Urothelium cell line (cell line): ENCODE results near the gene PUS1.
A peak's percentile ranks its signal among the peaks of the same experiment; 100 is the strongest.

Experiments used
- DNase-seq: peaks from one replicate; pipeline ENCODE4 v3.0.0; 2011; ENCODE audit warnings: low spot score, mixed read lengths
- FAIRE-seq: peaks from 2 replicates; lab custom pipeline; 2011; peaks lifted over from hg19 to GRCh38; lab: Jason Lieb, UNC

PUS1 gene

DNA sequence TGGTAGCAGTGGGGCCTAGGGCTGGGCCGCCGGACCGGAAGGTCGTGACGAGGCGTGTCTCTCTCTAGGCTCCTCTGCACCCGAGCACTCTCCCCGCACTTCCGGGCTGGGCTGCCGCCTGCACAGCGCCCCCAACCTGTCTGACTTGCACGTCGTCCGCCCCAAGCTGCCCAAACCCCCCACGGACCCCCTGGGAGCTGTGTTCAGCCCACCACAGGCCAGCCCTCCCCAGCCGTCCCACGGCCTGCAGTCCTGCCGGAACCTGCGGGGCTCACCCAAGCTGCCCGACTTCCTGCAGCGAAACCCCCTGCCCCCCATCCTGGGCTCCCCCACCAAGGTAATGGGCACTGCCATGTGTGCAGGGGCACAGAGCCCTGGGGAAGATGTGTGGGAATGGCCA is 13.3 kb upstream of the PUS1 start:
- no peak for FAIRE-seq
- no peak for DNase-seq

- no peak for FAIRE-seq
- DNase-seq = no peak
Observed at GRCh38 chr12:131916306-131917138, 12.6 kb upstream of the PUS1 start.

GRCh38 chr12:131917139-131917710 is 11.9 kb upstream of the PUS1 start:
- DNase-seq (no peak), FAIRE-seq (no peak)

GRCh38 chr12:131917711-131918306 is 11.3 kb upstream of the PUS1 start:
- DNase-seq = no peak
- no peak for FAIRE-seq

DNA sequence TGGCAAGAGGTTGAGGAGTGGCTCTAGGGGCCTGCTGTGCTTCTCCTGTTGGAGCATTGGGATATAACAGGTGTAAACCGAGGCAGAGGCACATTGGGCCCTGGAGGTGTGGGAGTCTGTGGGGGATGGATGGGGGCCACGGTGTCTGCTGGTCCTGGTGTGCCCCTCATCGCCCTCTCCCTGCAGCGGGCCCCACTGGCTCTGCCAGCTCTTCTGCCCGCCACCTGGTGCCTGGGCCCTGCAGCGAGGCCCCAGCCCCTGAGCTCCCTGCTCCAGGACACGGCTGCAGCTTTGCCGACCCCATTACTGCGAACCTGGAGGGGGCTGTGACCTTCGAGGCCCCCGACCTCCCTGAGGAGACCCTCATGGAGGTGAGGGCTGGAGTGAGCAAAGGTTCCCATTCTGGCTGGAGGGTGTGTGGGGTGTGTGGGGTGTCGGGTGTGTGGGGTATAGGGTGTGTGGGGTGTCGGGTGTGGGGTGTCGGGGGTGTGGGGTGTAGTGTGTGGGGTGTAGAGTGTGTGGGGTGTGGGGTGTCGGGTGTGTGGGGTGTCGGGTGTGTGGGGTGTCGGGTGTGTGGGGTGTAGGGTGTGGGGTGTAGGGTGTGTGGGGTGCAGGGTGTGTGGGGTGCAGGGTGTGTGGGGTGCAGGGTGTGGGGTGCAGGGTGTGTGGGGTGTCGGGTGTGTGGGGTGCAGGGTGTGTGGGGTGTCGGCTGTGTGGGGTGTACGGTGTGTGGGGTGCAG is 10.6 kb upstream of the PUS1 start:
- FAIRE-seq = peak; percentile 30

DNA sequence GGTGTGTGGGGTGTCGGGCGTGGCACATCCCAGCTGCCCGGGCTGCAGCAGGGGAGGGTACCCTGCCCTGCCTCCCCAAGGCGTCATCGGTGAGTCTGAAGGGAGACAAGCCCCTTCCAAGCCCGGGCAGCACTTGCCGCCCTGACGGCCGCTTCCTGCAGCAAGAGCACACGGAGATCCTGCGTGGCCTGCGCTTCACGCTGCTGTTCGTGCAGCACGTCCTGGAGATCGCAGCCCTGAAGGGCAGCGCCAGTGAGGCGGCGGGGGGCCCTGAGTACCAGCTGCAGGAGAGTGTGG is 10.1 kb upstream of the PUS1 start:
- FAIRE-seq (no peak), DNase-seq (no peak)

More for the DNA sequence above, 10.6 kb upstream of the PUS1 start:
- DNase-seq = no peak

DNA sequence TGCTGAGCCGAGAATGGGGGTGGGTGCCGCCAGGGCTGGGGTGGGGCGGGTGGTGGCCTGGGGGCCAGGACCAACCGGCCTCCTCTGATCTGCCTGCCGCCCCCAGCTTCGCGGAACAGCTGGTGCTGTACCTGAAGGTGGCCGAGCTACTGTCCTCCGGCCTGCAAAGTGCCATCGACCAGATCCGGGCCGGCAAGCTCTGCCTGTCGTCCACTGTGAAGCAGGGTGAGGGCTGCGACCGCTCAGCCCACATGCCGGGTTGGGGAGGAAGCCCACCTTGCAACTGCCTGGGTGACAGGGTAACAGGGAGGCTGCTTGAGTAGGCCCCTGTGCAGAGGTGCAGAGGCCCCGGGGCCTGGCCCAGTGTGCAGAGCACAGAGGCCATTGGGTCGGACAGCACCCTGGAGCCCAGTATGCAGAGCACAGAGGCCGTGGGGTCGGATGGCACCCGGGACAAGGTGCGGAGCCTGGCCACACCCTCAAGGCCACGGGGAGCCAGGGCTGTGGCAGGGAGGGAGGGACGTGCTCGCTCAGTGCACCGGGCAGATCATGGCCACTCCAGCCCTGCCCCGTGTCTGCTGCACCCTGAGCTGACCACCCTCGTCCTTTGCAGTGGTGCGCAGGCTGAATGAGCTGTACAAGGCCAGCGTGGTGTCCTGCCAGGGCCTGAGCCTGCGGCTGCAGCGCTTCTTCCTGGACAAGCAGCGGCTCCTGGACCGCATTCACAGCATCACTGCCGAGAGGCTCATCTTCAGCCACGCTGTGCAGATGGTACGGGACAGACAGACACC is 9.5 kb upstream of the PUS1 start:
- FAIRE-seq = no peak

DNA sequence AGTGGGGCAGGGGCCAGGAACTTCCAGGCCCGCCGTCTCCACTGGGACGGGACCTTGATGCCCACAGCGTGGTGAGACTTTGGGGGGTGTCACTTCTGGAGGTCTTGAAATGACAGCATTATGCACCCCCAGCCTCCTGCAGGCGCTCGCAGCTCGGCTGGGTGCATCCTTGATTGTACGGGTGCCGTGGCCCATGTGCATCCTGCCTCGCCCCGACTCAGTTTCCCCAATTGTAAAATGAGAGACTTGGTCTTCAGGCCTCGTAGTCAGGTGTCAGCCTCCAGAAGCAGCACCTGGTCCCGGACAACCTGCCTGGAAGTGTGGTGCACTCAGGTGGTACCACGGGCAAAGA is 8.9 kb upstream of the PUS1 start:
- no peak for DNase-seq
- no peak for FAIRE-seq

More for the DNA sequence above, 9.5 kb upstream of the PUS1 start:
- no peak for DNase-seq

DNA sequence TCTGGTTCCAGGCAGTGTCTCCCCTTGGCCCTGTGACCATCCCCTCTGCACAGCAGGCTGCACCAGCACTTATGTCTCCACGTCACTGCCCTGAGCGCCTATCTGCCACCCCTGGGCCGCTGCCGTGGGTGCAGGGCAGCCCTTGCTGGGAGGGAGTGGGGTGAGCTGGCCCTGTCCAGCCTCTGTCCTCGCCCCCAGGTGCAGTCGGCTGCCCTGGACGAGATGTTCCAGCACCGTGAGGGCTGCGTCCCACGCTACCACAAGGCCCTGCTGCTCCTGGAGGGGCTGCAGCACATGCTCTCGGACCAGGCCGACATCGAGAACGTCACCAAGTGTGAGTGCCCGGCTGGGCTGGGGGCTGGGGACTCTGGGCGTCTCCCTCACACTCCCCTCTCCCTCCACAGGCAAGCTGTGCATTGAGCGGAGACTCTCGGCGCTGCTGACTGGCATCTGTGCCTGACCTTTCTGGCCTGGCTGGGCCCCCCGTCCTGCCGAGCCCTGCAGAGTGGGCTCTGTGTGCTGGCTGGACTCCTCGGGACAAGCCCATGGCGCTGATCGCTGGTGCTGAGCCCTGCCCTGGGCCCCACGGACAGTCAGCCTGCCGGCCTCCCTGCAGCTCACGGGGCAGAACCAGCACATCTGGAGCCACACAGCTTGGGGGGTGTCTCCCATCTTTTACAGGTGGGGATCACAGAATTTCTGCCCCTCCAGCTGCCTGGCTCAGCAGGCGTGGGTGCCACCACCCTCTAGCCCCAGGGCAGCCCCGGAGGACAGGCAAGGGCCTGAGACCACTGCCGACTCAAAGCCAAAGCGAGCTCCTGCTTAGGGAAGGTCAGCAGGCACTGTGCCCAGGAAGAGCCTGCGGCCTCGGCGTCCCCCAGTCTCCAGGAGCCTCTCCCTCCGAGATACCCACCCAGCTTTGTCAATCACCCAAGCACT is 7.9 kb upstream of the PUS1 start:
- FAIRE-seq (no peak), DNase-seq (no peak)

- FAIRE-seq (no peak), DNase-seq (no peak)
Observed at GRCh38 chr12:131921866-131922769, 7.0 kb upstream of the PUS1 start.

DNA sequence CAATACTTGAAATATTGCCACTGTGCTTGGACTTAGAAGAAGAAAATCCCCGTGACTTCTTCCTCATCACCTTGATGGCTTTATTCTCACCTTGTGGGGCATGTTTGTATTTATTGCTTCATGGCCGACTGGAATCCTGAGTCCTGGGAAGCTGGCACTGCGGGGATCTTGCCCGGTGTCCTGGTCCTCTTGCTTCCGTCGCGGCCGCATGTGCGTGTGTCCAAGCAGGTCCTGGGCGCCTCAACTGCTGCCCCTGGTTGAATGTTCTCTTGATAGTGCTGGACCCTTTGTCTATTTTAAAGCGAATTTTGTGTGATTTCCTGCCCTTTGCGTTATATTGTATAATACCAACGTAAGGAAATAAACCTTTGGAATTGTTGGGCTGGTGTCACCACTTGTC is 6.3 kb upstream of the PUS1 start:
- DNase-seq = no peak
- FAIRE-seq = no peak

DNA sequence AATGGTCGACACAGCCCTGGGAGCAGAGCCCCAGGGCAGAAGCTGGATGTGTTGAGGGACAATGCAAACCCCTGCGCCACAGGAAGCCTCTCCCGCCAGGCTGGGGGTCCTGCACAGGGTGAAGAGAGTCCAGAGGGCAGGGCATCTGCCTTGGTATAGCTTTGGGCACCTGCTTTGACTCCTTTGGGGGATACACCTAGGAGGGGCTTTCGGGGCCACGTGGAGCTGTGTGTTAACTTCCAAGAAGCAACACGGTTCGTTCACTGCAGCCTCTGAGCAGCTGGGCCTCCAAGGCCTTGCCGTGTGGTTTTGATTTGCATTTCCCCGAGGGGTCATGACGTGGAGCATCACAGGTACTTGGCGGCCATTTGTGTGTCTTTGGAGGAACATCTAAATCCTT is 5.8 kb upstream of the PUS1 start:
- FAIRE-seq (no peak), DNase-seq (no peak)

GRCh38 chr12:131927110-131928079 is 1.7 kb upstream of the PUS1 start:
- DNase-seq = no peak
- no peak for FAIRE-seq

GRCh38 chr12:131928080-131928710 is 881 bp upstream of the PUS1 start:
- no peak for DNase-seq
- no peak for FAIRE-seq

- no peak for DNase-seq
- FAIRE-seq = no peak
Observed at GRCh38 chr12:131929581-131930456, 743 bp downstream of the PUS1 start.

DNA sequence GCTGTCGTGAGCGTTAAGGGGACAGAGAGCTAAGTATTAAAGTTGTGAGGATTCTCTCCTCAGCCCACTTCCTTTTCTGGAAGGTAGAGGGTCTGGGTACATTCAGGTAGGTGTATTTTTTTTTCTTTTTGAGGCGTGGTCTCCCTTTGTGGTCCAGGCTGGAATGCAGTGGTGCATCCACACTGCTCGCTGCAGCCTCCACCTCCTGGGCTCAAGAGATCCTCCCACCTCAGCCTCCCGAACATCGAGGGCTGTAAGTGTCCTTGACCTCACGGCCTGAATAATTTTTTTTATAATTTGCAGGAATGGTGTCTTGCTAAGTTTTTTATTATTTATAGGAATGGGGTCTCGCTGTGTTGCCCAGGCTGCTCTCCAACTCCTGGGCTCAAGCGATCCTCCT is 1.4 kb downstream of the PUS1 start:
- no peak for DNase-seq
- no peak for FAIRE-seq
